ENCODE data around the gene ACOT11. TPM values are rescaled to one million over a fixed set of nuclear protein-coding genes. Genes with fewer than 3 reads are reported as not detected.

ACOT11 gene
- total RNA-seq, 1 experiment from 2014 or later = 1.9 TPM

GRCh38 chr1:54599211-54599823 lies 51.3 kb downstream of the ACOT11 start:
- in situ Hi-C loops (cut with HindIII; ENCODE audit: low pct_unique_long_range_greater_than_20kb, low sequenced_read_pairs) (no loop called here), intact Hi-C loops (cut with micrococcal nuclease; ENCODE audit: unreplicated experiment) (no loop called here)
- no peak for TF ChIP-seq SIN3A (IDR thresholded peaks at IDR 0.05; ENCODE audit: borderline replicate concordance, insufficient read depth, low read depth, low read length)
- TF ChIP-seq POLR2AphosphoS5 (IDR thresholded peaks at IDR 0.05; ENCODE audit: low read depth, low read length) = no peak
- no peak for TF ChIP-seq TCF7L2 (IDR thresholded peaks at IDR 0.05; ENCODE audit: low read depth, low read length)
- TF ChIP-seq, protein P1, sequence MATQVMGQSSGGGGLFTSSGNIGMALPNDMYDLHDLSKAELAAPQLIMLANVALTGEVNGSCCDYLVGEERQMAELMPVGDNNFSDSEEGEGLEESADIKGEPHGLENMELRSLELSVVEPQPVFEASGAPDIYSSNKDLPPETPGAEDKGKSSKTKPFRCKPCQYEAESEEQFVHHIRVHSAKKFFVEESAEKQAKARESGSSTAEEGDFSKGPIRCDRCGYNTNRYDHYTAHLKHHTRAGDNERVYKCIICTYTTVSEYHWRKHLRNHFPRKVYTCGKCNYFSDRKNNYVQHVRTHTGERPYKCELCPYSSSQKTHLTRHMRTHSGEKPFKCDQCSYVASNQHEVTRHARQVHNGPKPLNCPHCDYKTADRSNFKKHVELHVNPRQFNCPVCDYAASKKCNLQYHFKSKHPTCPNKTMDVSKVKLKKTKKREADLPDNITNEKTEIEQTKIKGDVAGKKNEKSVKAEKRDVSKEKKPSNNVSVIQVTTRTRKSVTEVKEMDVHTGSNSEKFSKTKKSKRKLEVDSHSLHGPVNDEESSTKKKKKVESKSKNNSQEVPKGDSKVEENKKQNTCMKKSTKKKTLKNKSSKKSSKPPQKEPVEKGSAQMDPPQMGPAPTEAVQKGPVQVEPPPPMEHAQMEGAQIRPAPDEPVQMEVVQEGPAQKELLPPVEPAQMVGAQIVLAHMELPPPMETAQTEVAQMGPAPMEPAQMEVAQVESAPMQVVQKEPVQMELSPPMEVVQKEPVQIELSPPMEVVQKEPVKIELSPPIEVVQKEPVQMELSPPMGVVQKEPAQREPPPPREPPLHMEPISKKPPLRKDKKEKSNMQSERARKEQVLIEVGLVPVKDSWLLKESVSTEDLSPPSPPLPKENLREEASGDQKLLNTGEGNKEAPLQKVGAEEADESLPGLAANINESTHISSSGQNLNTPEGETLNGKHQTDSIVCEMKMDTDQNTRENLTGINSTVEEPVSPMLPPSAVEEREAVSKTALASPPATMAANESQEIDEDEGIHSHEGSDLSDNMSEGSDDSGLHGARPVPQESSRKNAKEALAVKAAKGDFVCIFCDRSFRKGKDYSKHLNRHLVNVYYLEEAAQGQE (IDR thresholded peaks at IDR 0.05; ENCODE audit: insufficient read depth in 1 of 2, low read depth in 2 of 2, low read length in 1 of 2) = no peak
- DNase-seq (ENCODE audit: low read depth, low spot score) (no peak), ATAC-seq (no peak)
- Histone ChIP-seq H3K36me3 (ENCODE audit: control insufficient read depth, insufficient read depth, low read length) (no peaks in the 10 kb centered on the region), H3K4me1 (ENCODE audit: control insufficient read depth, insufficient read depth, low read length) (no peaks in the 10 kb centered on the region), H3K27ac (ENCODE audit: low read length) (no peak overlapping the region), H3K4me3 (ENCODE audit: low read depth in 2 of 2, low read length in 2 of 2) (no peak overlapping the region), H3K9me3 (ENCODE audit: control insufficient read depth, insufficient read depth, low read depth, low read length) (no peaks in the 10 kb centered on the region), H3K27me3 (ENCODE audit: control insufficient read depth, insufficient read depth, low read length) (no peaks in the 10 kb centered on the region)
- ChIA-PET POLR2A (no interaction called here), CTCF (interaction anchor here (0.5 kb wide), 1 partner anchor 95 kb away, joined by 3 read pairs; no protein-coding TSS in a partner anchor)
- no TSS peak for BruUV-seq (replicated peaks)

- H3K27me3 ChIP-seq (ENCODE audit: control insufficient read depth, insufficient read depth, low read length) = no peaks in the 10 kb centered on the region
- no peak overlapping the region for H3K4me3 ChIP-seq (ENCODE audit: low read depth in 2 of 2, low read length in 2 of 2)
- H3K36me3 ChIP-seq (ENCODE audit: control insufficient read depth, insufficient read depth, low read length) = no peaks in the 10 kb centered on the region
- no TSS peak for BruUV-seq (replicated peaks)
- H3K27ac ChIP-seq (ENCODE audit: low read length) = no peak overlapping the region
- no peak for ATAC-seq
- intact Hi-C loops (cut with micrococcal nuclease; ENCODE audit: unreplicated experiment) = no loop called here
- no peak for TF ChIP-seq SIN3A (IDR thresholded peaks at IDR 0.05; ENCODE audit: borderline replicate concordance, insufficient read depth, low read depth, low read length)
- TF ChIP-seq, protein P1 (IDR thresholded peaks at IDR 0.05; ENCODE audit: insufficient read depth in 1 of 2, low read depth in 2 of 2, low read length in 1 of 2) = no peak
- TF ChIP-seq, protein P2, sequence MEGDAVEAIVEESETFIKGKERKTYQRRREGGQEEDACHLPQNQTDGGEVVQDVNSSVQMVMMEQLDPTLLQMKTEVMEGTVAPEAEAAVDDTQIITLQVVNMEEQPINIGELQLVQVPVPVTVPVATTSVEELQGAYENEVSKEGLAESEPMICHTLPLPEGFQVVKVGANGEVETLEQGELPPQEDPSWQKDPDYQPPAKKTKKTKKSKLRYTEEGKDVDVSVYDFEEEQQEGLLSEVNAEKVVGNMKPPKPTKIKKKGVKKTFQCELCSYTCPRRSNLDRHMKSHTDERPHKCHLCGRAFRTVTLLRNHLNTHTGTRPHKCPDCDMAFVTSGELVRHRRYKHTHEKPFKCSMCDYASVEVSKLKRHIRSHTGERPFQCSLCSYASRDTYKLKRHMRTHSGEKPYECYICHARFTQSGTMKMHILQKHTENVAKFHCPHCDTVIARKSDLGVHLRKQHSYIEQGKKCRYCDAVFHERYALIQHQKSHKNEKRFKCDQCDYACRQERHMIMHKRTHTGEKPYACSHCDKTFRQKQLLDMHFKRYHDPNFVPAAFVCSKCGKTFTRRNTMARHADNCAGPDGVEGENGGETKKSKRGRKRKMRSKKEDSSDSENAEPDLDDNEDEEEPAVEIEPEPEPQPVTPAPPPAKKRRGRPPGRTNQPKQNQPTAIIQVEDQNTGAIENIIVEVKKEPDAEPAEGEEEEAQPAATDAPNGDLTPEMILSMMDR (IDR thresholded peaks at IDR 0.05) = no peak
- no peaks in the 10 kb centered on the region for H3K9me3 ChIP-seq (ENCODE audit: control insufficient read depth, insufficient read depth, low read depth, low read length)
- no peaks in the 10 kb centered on the region for H3K4me1 ChIP-seq (ENCODE audit: control insufficient read depth, insufficient read depth, low read length)
- no peak for DNase-seq (ENCODE audit: low read depth, low spot score)
- CTCF ChIA-PET = no interaction called here
- POLR2A ChIA-PET = no interaction called here
- in situ Hi-C loops (cut with HindIII; ENCODE audit: low pct_unique_long_range_greater_than_20kb, low sequenced_read_pairs) = no loop called here
Measured at GRCh38 chr1:54600947-54601721, 53.1 kb downstream of the ACOT11 start.
